NCI-H1105 (cell line): ENCODE results near the gene GCK.

Source experiments
- DNase-seq: peaks from one replicate; lab custom pipeline; 2025; lab: John Stamatoyannopoulos, UW

Gene GCK

GRCh38 chr7:44116789-44117666 is 72.2 kb downstream of the GCK start:
- DNase-seq: no peak

GRCh38 chr7:44116087-44116788 is 73.0 kb downstream of the GCK start:
- DNase-seq: no peak

DNA sequence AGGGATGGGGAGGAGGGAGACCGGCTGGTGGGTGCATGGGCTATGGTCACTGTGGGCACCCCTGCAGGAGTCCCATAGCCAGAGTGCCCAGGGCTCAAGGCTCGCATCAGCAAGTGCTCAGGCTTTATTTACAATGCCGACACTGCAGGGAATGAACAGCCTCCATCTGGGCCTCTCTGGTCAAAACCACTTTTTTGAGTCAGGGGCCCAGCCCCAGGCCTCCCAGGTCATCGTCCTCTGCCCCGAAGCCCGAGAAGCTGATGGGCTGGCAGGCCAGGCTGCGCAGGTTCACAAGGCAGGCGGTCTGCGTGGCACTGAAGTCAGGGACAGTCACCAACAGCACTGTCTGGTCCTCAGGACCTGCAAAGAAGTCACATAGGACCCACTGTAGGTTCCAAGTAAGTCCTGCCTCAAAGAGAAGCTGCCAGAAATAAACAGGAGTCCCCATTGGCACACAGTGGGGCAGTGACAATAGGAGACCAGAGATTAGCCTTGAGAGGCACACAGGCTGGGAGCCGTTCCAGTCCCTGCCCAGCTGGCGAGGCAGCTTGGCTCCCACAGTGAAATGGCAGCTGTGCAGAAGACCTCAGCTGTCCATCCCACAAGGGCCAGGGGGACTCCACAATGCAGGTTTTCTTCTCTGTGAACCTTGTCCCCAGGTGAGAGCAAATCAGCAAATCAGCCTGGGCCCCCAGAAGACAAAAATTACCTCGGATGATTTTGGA is 74.5 kb downstream of the GCK start:
- no peak for DNase-seq

DNA sequence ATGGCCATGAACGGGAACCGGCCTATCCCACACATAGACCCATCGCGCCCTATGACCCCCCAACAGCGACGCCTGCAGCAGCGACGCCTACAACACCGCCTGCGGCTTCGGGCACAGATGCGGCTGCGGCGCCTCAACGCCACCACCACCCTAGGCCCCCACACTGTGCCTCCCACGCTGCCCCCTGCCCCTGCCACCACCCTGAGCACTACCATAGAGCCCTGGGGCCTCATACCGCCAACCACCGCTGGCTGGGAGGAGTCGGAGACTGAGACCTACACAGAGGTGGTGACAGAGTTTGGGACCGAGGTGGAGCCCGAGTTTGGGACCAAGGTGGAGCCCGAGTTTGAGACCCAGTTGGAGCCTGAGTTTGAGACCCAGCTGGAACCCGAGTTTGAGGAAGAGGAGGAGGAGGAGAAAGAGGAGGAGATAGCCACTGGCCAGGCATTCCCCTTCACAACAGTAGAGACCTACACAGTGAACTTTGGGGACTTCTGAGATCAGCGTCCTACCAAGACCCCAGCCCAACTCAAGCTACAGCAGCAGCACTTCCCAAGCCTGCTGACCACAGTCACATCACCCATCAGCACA is 75.4 kb downstream of the GCK start:
- no peak for DNase-seq

DNA sequence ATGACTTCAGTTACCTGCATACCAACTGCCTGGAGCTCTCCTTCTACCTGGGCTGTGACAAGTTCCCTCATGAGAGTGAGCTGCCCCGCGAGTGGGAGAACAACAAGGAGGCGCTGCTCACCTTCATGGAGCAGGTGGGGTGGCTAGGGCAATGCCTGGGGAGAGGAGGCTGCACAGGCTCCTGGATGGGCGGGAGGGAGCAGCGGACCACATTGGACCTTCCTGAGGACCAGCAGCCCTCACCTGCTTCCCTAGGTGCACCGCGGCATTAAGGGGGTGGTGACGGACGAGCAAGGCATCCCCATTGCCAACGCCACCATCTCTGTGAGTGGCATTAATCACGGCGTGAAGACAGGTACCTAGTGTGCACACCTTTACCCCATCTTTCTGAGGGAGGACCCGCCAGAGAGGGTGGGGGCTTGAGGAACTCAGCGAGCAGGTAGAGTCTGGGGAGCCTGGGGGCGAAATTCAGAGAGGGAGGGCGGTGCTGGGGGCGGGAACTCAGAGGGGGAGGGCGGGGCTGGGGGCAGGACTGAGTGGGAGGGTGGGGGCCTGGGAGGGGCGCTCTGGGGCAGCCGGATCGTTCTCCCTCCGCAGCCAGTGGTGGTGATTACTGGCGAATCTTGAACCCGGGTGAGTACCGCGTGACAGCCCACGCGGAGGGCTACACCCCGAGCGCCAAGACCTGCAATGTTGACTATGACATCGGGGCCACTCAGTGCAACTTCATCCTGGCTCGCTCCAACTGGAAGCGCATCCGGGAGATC is 76.1 kb downstream of the GCK start:
- peak; percentile 78 for DNase-seq

GRCh38 chr7:44112231-44112996 is 76.8 kb downstream of the GCK start:
- no peak for DNase-seq

DNA sequence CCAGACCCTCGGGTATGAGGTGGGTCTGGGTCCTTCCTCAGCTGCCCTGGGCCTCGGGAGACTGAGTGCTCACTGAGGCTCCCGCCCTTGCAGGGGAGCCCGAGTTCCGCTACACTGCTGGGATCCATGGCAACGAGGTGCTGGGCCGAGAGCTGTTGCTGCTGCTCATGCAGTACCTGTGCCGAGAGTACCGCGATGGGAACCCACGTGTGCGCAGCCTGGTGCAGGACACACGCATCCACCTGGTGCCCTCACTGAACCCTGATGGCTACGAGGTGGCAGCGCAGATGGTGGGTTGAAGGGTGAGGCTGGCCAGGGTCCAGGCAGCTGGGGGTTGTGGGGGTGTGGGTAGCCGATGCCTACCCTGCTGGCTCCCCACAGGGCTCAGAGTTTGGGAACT is 77.5 kb downstream of the GCK start:
- no peak for DNase-seq

- DNase-seq: no peak
These were observed 78.3 kb downstream of the GCK start for GRCh38 chr7:44110719-44111635.

DNA sequence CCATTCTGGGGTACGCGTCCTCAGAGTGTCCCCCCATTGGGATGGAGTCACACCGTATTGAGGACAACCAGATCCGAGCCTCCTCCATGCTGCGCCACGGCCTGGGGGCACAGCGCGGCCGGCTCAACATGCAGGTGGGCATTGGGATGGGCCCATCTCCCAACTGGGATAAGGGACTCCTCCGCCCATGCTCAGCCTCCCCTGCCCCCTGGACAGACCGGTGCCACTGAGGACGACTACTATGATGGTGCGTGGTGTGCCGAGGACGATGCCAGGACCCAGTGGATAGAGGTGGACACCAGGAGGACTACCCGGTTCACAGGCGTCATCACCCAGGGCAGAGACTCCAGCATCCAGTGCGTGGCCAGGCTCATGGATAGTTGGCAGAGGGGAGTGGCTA is 79.2 kb downstream of the GCK start:
- DNase-seq: no peak

DNA sequence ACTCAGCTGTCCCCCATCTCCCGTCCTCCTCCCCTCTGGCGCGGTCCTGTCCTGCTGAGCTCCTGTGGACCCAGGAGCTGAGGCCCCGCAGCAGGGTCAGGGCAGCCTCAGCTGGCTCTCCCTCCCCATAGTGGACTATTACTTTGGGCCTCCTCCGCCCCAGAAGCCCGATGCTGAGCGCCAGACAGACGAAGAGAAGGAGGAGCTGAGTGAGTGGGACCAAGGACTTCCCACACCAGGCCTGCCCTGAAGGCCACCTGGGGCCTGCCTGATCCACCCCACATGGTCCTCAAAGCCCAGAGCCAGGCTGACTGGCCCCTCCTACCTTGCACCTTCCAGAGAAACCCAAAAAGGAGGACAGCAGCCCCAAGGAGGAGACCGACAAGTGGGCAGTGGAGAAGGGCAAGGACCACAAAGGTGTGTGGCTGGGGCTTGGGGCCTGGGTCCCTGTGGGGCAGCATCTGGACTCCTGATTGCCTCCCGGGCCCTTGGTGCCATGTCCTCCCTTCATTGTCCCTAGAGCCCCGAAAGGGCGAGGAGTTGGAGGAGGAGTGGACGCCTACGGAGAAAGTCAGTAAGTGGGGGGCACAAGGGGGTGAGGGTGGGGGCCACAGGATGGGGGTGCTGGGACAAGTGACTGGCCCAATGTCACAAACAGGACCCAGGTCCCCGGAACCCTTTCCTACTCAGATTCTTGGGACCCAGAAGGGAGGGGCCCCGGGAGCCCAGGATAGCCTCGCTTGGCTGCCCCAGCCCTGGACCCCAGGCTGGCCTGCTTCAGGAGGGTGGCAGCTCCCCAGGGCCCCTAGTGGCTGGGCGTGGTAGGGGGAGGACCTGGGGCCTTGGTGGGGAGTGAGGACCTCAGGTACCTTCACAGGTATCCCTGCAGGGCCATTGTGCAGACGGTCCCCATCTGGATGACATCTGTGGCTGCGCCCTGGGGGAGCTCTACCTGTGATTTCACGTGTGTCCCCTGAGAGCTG is 80.2 kb downstream of the GCK start:
- no peak for DNase-seq

- DNase-seq: no peak
These were observed 81.1 kb downstream of the GCK start for GRCh38 chr7:44107961-44108767.

GRCh38 chr7:44107116-44107960 is 81.9 kb downstream of the GCK start:
- DNase-seq: no peak

- DNase-seq: no peak
These were observed 82.8 kb downstream of the GCK start for GRCh38 chr7:44106311-44107065.

DNA sequence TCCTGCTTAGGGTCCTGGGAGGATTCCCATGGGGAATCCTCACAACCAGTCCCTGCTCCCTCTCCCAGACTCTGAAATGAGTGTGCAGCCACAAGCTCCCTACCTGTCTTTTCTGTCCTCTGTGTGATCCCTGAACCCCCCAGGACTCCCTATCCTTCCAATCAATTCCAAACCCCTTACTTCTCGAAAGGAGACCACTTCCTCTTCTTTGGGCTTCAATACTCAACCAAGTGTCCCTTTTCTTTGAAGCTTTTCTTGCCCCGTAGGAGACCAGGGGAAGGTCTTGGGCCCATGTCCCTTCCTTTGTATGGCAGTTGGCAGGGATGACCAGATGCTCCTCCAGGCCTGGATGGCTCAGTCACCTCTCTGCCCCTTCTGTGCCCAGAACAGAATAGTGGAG is 83.4 kb downstream of the GCK start:
- no peak for DNase-seq

DNA sequence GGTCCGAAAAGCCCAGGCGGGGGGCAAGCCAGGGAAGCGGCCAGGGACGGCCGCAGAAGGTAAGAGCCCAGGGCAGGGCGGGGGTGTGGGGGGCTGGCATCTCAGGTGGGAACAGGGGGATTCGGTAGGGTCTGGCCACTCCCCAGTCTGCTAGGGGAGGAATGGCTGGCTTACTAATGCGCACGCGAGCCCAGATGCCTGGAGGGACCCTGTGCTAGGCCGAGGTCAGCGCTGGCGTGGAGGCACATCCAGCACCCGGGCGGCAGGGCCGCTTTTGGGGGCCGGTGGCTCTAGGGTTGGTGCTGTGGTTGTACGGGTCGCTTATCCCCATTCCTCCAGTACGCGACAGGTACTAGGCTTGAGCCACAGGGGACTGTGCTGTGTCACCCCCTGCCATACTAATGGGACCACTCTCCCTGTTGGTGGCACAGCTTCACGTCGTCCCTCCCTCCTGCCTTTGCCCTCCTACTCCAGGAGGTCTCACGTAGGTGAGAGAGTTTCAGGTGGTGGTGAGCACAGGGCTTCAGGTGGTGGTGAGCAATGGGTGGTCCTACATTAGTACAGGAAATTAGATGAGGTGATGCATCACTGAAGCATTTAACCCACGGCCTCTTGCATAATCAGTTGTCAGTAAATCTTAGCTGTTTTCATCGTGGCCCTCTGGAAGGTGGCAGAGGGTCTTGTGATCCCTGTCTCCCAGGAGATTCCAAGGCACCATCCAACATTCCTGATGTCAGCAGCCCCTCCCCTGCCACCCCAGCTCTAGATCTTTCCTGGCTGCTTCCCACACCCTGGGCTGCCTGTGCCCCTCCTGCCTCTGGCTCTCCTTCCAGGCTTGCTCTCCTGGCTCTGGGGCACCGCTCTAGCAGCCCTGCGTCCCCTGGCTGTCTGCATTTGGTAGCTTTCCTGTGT is 84.1 kb downstream of the GCK start:
- DNase-seq: no peak
